Upper lobe of left lung (tissue), 6 donors: ENCODE measurements around the gene NAV1. TPM values are rescaled to one million over a fixed set of nuclear protein-coding genes. Genes with fewer than 3 reads are reported as not detected.

Source experiments
- ATAC-seq, 2 donors: fragments of 200-7000 bp; cut with Tn5 transposase; one replicate each; pipeline ENCODE4 v1.9.1; 2022; ENCODE audit warnings: mild to moderate bottlenecking in 2 of 2, moderate library complexity in 2 of 2; ENCODE audit not compliant: low FRiP score in 2 of 2
- DNase-seq, 2 donors: peaks; one replicate each; pipeline ENCODE4 v3.0.0-alpha.2; 2019 to 2020
- H3K27ac ChIP-seq, 4 donors: fragments of 200-600 bp; sonication (generic); one replicate each; pipeline ENCODE4 v1.5.1; 2016 to 2019
- H3K27me3 ChIP-seq, 4 donors: fragments of 200-600 bp; sonication (generic); one replicate each; pipeline ENCODE4 v1.5.1; 2017 to 2019
- H3K36me3 ChIP-seq, 4 donors: fragments of 200-600 bp; sonication (generic); one replicate each; pipeline ENCODE4 v1.5.1; 2016 to 2019
- H3K4me1 ChIP-seq, 4 donors: fragments of 200-600 bp; sonication (generic); one replicate each; pipeline ENCODE4 v1.5.1; 2018 to 2019
- H3K4me3 ChIP-seq, 4 donors: fragments of 200-600 bp; sonication (generic); one replicate each; pipeline ENCODE4 v1.5.1; 2017 to 2019; ENCODE audit warnings: mild to moderate bottlenecking in 2 of 4, moderate library complexity in 1 of 4
- H3K9me3 ChIP-seq, 4 donors: fragments of 200-600 bp; sonication (generic); one replicate each; pipeline ENCODE4 v1.5.1; 2018 to 2019
- EP300 ChIP-seq, 4 donors: sonication (generic); formaldehyde crosslinking; IDR thresholded peaks; one replicate each; pipeline ENCODE4 v1.5.1; 2017; ENCODE audit warnings: antibody characterized with exemption in 4 of 4, control low read depth in 2 of 4
- POLR2A ChIP-seq, 4 donors: fragments of 450-650 bp; IDR thresholded peaks; one replicate each; pipeline ENCODE4 v1.5.1; 2016 to 2017; ENCODE audit warnings: antibody characterized with exemption in 4 of 4, mild to moderate bottlenecking in 2 of 4
- POLR2AphosphoS5 ChIP-seq, 2 donors: sonication (generic); formaldehyde crosslinking; IDR thresholded peaks; one replicate each; pipeline ENCODE4 v1.5.1; 2017; ENCODE audit warnings: antibody characterized with exemption in 2 of 2
- WGBS, 2 donors: methylation state at CpG; one replicate each; pipeline ENCODE4 v1.1.5; 2017 to 2018; 5-methylcytosine and 5-hydroxymethylcytosine counted together
- total RNA-seq, 6 donors: library from RNA; depleted of rRNA in 4 of 6; stranded (reverse); fragments of >200 nt in 4 of 6; gene quantifications; one replicate each; pipeline versions ENCODE4 v1.1.0 to v1.2.1, GENCODE V29; 2016 to 2021
- TF ChIP-seq, protein P1 (sequence below), 6 experiments: fragments of 450-650 bp in 4 of 6; fragments of 200-600 bp in 2 of 6; sonication (generic) in 2 of 6; IDR thresholded peaks; one replicate each; pipeline ENCODE4 v1.5.1; 2016 to 2019; ENCODE audit warnings: antibody characterized with exemption in 6 of 6
- donor health status: DM: no; HTN: no; CAD: no; lungs with moderate emphysema.
- donor health status: DM: no; HTN: yes; CAD: no; lungs with severe emphysema.

Gene NAV1
- total RNA-seq, 6 donors from 2014 or later = 15.2 to 41.0 (median 24.1) TPM

- Histone ChIP-seq H3K27me3 (no peaks in the 10 kb centered on the region), H3K27ac (no peak overlapping the region), H3K9me3 (no peaks in the 10 kb centered on the region), H3K36me3 (no peaks in the 10 kb centered on the region), H3K4me3 (no peak overlapping the region), H3K4me1 (peaks cover 27 to 52% (median 45%) of the 10 kb centered on the region in 4 donors)
- ATAC-seq (no peak), DNase-seq (peak in 1 of 2 donors; percentile 40)
- TF ChIP-seq, protein P1, sequence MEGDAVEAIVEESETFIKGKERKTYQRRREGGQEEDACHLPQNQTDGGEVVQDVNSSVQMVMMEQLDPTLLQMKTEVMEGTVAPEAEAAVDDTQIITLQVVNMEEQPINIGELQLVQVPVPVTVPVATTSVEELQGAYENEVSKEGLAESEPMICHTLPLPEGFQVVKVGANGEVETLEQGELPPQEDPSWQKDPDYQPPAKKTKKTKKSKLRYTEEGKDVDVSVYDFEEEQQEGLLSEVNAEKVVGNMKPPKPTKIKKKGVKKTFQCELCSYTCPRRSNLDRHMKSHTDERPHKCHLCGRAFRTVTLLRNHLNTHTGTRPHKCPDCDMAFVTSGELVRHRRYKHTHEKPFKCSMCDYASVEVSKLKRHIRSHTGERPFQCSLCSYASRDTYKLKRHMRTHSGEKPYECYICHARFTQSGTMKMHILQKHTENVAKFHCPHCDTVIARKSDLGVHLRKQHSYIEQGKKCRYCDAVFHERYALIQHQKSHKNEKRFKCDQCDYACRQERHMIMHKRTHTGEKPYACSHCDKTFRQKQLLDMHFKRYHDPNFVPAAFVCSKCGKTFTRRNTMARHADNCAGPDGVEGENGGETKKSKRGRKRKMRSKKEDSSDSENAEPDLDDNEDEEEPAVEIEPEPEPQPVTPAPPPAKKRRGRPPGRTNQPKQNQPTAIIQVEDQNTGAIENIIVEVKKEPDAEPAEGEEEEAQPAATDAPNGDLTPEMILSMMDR (IDR thresholded peaks at IDR 0.05) = no peak
- no peak for TF ChIP-seq POLR2AphosphoS5 (IDR thresholded peaks at IDR 0.05)
- TF ChIP-seq EP300 (IDR thresholded peaks at IDR 0.05) = no peak
- no peak for TF ChIP-seq POLR2A (IDR thresholded peaks at IDR 0.05)
- WGBS, 2 donors = 70 to 84% methylated on average over 11 to 12 of the region's 12 CpGs
Observed at GRCh38 chr1:201565024-201565730, 26.2 kb downstream of the NAV1 start.

DNA sequence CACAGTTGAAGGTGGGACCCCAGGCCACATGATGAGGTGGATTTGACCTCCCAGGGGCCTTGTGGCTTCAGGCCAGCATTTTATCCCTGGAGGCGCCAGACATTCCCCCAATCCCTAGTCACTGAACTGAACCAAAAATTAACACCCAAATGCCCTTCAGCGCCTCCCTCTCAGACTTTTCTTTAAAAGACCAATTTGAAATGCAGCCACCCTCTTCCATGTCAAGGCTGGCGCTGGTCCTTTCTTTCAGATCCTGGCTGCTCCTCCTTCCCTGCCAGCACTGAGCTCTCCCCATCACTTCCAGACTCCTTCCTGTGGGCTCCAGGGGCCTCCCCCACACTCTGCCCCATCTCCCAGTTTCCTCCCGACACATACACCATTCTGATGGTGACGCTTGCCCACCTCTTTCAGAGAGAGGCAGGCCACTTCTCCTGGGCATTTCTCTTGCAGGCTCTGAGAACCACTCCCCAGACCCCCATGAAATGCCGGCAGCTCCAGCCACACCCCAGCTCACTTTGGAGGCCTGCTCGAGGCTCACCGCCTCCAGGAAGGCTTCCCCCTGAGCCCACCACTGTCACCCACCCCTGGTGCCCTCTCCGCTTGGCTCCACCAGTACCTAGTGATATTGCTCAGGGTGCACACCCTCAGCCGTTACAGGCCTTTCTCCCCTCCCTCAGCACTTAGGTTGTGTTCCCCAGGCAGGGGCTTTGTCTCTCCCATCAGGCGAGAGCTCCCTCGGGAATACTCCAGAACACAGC lies 27.0 kb downstream of the NAV1 start:
- H3K27ac ChIP-seq = peak overlapping the region in 1 of 4 donors; percentile 39
- ATAC-seq (no peak), DNase-seq (no peak)
- H3K36me3 ChIP-seq = no peaks in the 10 kb centered on the region
- TF ChIP-seq POLR2AphosphoS5 (IDR thresholded peaks at IDR 0.05) (no peak), EP300 (IDR thresholded peaks at IDR 0.05) (no peak), POLR2A (IDR thresholded peaks at IDR 0.05) (no peak)
- TF ChIP-seq, protein P1 (IDR thresholded peaks at IDR 0.05) = no peak
- H3K27me3 ChIP-seq = no peaks in the 10 kb centered on the region
- no peak overlapping the region for H3K4me3 ChIP-seq
- H3K9me3 ChIP-seq = no peaks in the 10 kb centered on the region
- peaks cover 26 to 57% (median 50%) of the 10 kb centered on the region in 4 donors for H3K4me1 ChIP-seq
- 85 to 89% methylated on average over 12 of the region's 12 CpGs for WGBS, 2 donors

- no peaks in the 10 kb centered on the region for H3K36me3 ChIP-seq
- no peak for ATAC-seq
- WGBS, 2 donors = 67 to 76% methylated on average over 2 of the region's 2 CpGs
- TF ChIP-seq EP300 (IDR thresholded peaks at IDR 0.05) (no peak), POLR2A (IDR thresholded peaks at IDR 0.05) (no peak), POLR2AphosphoS5 (IDR thresholded peaks at IDR 0.05) (no peak)
- TF ChIP-seq, protein P1 (IDR thresholded peaks at IDR 0.05) = no peak
- H3K27me3 ChIP-seq = no peaks in the 10 kb centered on the region
- no peak for DNase-seq
- no peaks in the 10 kb centered on the region for H3K9me3 ChIP-seq
- H3K27ac ChIP-seq = peak overlapping the region in 1 of 4 donors; percentile 39
- H3K4me1 ChIP-seq = peaks cover 26 to 59% (median 49%) of the 10 kb centered on the region in 4 donors
- no peak overlapping the region for H3K4me3 ChIP-seq
Observed at GRCh38 chr1:201566529-201566823, 27.5 kb downstream of the NAV1 start.

DNA sequence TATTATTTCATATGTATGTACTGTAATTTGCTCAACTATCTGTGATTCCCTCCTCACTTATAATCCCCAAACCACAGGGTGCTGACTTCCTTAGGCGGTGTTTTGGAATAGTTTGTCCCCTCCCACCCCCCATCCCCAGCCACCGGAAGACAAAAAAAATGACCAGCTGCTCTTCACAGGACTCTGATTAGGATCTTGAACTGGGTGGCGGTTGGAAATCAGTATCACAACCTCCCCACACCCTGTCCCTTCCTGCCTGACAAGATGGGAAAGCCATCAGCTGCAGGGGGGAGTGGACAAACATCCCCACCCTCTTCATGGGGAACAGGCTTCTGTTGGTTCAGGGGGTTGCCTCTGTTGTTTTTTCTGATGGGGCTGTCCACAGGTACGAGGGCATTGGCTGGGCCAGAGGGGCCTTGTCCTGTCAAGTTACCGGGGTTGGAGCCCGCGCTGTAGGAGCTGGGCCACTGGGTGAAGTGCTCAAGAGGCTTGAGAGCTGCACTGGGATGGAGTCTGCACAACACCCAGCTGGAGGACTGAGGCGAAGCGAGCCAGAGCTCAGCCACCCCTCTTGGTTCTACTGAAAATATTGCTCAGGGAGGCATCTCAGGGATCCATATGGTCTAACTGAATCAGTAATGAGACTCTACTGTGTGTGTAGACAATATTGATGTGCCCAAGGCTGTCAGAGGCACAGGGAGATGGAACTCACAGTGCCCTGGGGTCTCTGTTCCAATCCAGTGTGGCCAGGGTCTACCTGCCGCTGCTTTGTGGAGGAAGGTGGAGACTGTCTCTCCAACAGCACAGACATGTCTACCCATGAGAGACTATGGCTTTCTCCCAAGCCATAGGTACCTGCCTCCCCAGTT lies 28.2 kb downstream of the NAV1 start:
- ATAC-seq (no peak), DNase-seq (no peak)
- H3K4me3 ChIP-seq = no peak overlapping the region
- H3K36me3 ChIP-seq = no peaks in the 10 kb centered on the region
- H3K27ac ChIP-seq = peak overlapping the region in 1 of 4 donors; percentile 39
- no peaks in the 10 kb centered on the region for H3K27me3 ChIP-seq
- H3K9me3 ChIP-seq = no peaks in the 10 kb centered on the region
- 72 to 79% methylated on average over 7 to 10 of the region's 10 CpGs for WGBS, 2 donors
- TF ChIP-seq EP300 (IDR thresholded peaks at IDR 0.05) (no peak), POLR2AphosphoS5 (IDR thresholded peaks at IDR 0.05) (peak in 1 of 2 donors; percentile 49)
- TF ChIP-seq, protein P1 (IDR thresholded peaks at IDR 0.05) = no peak
- H3K4me1 ChIP-seq = peaks cover 26 to 59% (median 45%) of the 10 kb centered on the region in 4 donors
